GM23338 (cell line): ENCODE results near the gene PCDH10. TPM values are rescaled to one million over a fixed set of nuclear protein-coding genes. Genes with fewer than 3 reads are reported as not detected.

Source experiments
- ATAC-seq: fragments of 200-7000 bp; cut with Tn5 transposase; 3 replicates; pipeline ENCODE4 v1.9.1; 2020
- DNase-seq: peaks from one replicate; pipeline ENCODE4 v3.0.0-alpha.2; 2015; ENCODE audit warnings: low spot score
- H2AFZ ChIP-seq: fragments of 200-600 bp; sonication (generic); 2 replicates; pipeline ENCODE4 v1.8.0; 2016; ENCODE audit warnings: antibody characterized with exemption, mild to moderate bottlenecking, moderate library complexity
- H3F3A ChIP-seq: fragments of 200-600 bp; sonication (generic); replicated peaks from 2 replicates; pipeline ENCODE4 v1.8.0; 2017; ENCODE audit warnings: antibody characterized with exemption, mixed run types, low read depth
- H3K27ac ChIP-seq: fragments of 200-600 bp; sonication (generic); 2 replicates; pipeline ENCODE4 v1.6.1; 2016; ENCODE audit warnings: low read depth
- H3K27me3 ChIP-seq: fragments of 200-600 bp; sonication (generic); 2 replicates; pipeline ENCODE4 v1.8.0; 2016; ENCODE audit warnings: mild to moderate bottlenecking, mixed run types, moderate library complexity; ENCODE audit not compliant: insufficient read depth
- H3K36me3 ChIP-seq: fragments of 200-600 bp; sonication (generic); 2 replicates; pipeline ENCODE4 v1.8.0; 2016; ENCODE audit warnings: mild to moderate bottlenecking; ENCODE audit not compliant: insufficient read depth
- H3K4me1 ChIP-seq: fragments of 200-600 bp; sonication (generic); 2 replicates; pipeline ENCODE4 v1.8.0; 2016; ENCODE audit warnings: mild to moderate bottlenecking, moderate library complexity; ENCODE audit not compliant: insufficient read depth
- H3K4me2 ChIP-seq: fragments of 200-600 bp; sonication (generic); 2 replicates; pipeline ENCODE4 v1.7.1; 2017; ENCODE audit warnings: mixed run types
- H3K4me3 ChIP-seq: fragments of 200-600 bp; sonication (generic); 2 replicates; pipeline ENCODE4 v1.6.1; 2016; ENCODE audit warnings: mixed run types
- H3K79me2 ChIP-seq: fragments of 200-600 bp; sonication (generic); replicated peaks from 2 replicates; pipeline ENCODE4 v1.8.0; 2017; ENCODE audit warnings: mild to moderate bottlenecking; ENCODE audit not compliant: insufficient read depth
- H3K9me2 ChIP-seq: fragments of 200-600 bp; sonication (generic); 2 replicates; pipeline ENCODE4 v1.8.0; 2017; ENCODE audit not compliant: insufficient read depth
- H4K20me1 ChIP-seq: fragments of 200-600 bp; sonication (generic); replicated peaks from 2 replicates; pipeline ENCODE4 v1.8.0; 2017; ENCODE audit warnings: mild to moderate bottlenecking; ENCODE audit not compliant: insufficient read depth
- H3K27ac Mint-ChIP-seq: 2 replicates; pipeline ENCODE4 v1.8.0; 2020; ENCODE audit warnings: inconsistent platforms, mild to moderate bottlenecking, moderate library complexity, mixed read lengths
- H3K27me3 Mint-ChIP-seq: 3 replicates; pipeline ENCODE4 v1.8.0; 2022; ENCODE audit warnings: low read depth, mild to moderate bottlenecking, moderate library complexity, mixed read lengths, inconsistent platforms; ENCODE audit not compliant: insufficient read depth, poor library complexity
- H3K36me3 Mint-ChIP-seq: 3 replicates; pipeline ENCODE4 v1.8.0; 2021; ENCODE audit warnings: low read depth, mild to moderate bottlenecking, inconsistent platforms, moderate library complexity, mixed read lengths
- H3K4me1 Mint-ChIP-seq: 3 replicates; pipeline ENCODE4 v1.8.0; 2020; ENCODE audit warnings: mild to moderate bottlenecking, inconsistent platforms, mixed read lengths
- H3K4me3 Mint-ChIP-seq: 3 replicates; pipeline ENCODE4 v1.8.0; 2021; ENCODE audit warnings: moderate library complexity, mild to moderate bottlenecking, inconsistent platforms, mixed read lengths
- H3K9me3 Mint-ChIP-seq: 3 replicates; pipeline ENCODE4 v1.8.0; 2020; ENCODE audit warnings: moderate library complexity, mild to moderate bottlenecking, inconsistent platforms, mixed read lengths
- CREB1 ChIP-seq: fragments of 250-450 bp; sonication (Bioruptor Pico); IDR thresholded peaks from 2 replicates; pipeline ENCODE4 v1.5.0; 2020; ENCODE audit warnings: low read depth, mild to moderate bottlenecking, moderate library complexity
- CTCF ChIP-seq, 2 experiments: fragments of 200-600 bp in 1 of 2; sonication (generic) in 1 of 2; conservative IDR thresholded peaks; 2 replicates each; pipeline versions ENCODE4 v1.5.1 to v1.6.1; 2016 to 2017; ENCODE audit warnings: antibody characterized with exemption in 2 of 2, low read depth in 2 of 2, mild to moderate bottlenecking in 2 of 2, moderate library complexity in 1 of 2
- JUNB ChIP-seq: IDR thresholded peaks from one replicate; pipeline ENCODE4 v1.6.1; 2016; ENCODE audit warnings: antibody characterized with exemption; ENCODE audit not compliant: unreplicated experiment
- ZNF114 ChIP-seq: fragments of 250-450 bp; sonication (Bioruptor Pico); IDR thresholded peaks from 2 replicates; pipeline ENCODE4 v1.5.0; 2020; ENCODE audit warnings: mild to moderate bottlenecking, moderate library complexity
- polyA plus RNA-seq: library from polyadenylated mRNA; unstranded; fragments of >200 nt; fragmentation: Nextera tagmentation; extraction: Ambion mirVana; gene quantifications from 2 replicates; pipeline ENCODE4 v1.2.1, GENCODE V29; 2016
- total RNA-seq: library from RNA; depleted of rRNA; stranded (reverse); fragments of >200 nt; shearing (Covaris generic); gene quantifications from 2 replicates; pipeline ENCODE4 v1.2.3, GENCODE V29; 2014

PCDH10 gene
- total and polyA plus RNA-seq, 2 experiments from 2014 or later, result 1.2 to 4.0 TPM

GRCh38 chr4:133145758-133146573 lies 3.1 kb upstream of the PCDH10 start:
- peak overlapping the region; percentile 93 for H3K4me2 ChIP-seq
- no peaks in the 10 kb centered on the region for H3K9me2 ChIP-seq
- Mint-ChIP-seq H3K4me3 (peak overlapping the region; percentile 68), H3K9me3 (no peaks in the 10 kb centered on the region; the same call in 2 of the 3 replicates), H3K36me3 (no peaks in the 10 kb centered on the region), H3K27me3 (peaks cover 49% of the 10 kb centered on the region), H3K4me1 (peaks cover 32% of the 10 kb centered on the region; the same call in 2 of the 3 replicates), H3K27ac (no peak overlapping the region)
- no peak overlapping the region for H3K27ac ChIP-seq
- no peaks in the 10 kb centered on the region for H3K79me2 ChIP-seq
- peaks cover 61% of the 10 kb centered on the region for H3K27me3 ChIP-seq
- H3K4me1 ChIP-seq, result peaks cover 35% of the 10 kb centered on the region
- DNase-seq, result peak; percentile 11
- H3K36me3 ChIP-seq, result no peaks in the 10 kb centered on the region
- ATAC-seq, result no peak
- 0 out of 2 replicates have a peak, but pooled peaks cover 5% of the 10 kb centered on the region for H4K20me1 ChIP-seq
- peak; percentile 22 to 40; a peak in 2 of 4 replicates for TF ChIP-seq CTCF (conservative IDR thresholded peaks at IDR 0.05; ENCODE audit: low read depth in 2 of 2)
- TF ChIP-seq ZNF114, result no peak
- no peaks in the 10 kb centered on the region for H3F3A ChIP-seq
- H3K4me3 ChIP-seq, result peak overlapping the region; percentile 69
- H2AFZ ChIP-seq, result peak overlapping the region; percentile 91

DNA sequence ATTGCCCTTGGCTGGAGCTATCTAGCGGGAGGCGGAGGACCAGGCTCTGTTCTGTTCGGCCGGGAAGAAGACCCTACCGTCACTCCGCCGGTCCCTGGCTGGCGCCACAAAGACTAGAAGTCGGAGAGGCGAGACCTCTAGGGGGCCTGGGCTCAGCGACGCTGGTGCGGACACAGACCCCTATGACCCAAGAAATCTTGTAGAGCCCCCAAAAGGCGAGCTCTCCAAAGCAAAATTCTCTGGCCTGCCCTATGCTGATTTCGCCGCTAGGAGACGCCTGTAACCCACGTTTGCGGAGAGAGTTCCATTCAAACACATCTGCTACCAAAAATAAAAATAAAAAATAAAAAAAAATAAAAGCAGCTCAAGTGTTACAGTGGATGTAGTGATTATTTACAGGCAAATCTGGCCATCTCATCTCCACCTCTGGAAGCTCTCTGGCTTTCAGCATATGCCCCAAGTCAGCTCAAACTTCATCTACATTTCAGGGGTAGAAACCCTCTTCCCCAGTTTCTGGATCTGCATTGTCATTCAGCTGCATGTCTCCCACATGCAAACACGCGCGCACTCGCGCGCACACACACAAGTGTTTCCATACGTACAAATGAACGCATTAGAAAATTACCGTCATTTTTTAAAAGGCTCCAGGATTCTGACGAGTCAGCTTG lies 2.4 kb upstream of the PCDH10 start:
- H3K9me2 ChIP-seq, result no peaks in the 10 kb centered on the region
- no peaks in the 10 kb centered on the region for H3K79me2 ChIP-seq
- H3K36me3 ChIP-seq, result no peaks in the 10 kb centered on the region
- H3K4me1 ChIP-seq, result peaks cover 35% of the 10 kb centered on the region
- peak; percentile 14 for ATAC-seq
- H3K4me3 ChIP-seq, result peak overlapping the region; percentile 69
- peak; percentile 87 for DNase-seq
- H2AFZ ChIP-seq, result peak overlapping the region; percentile 91
- H3K27me3 ChIP-seq, result peaks cover 68% of the 10 kb centered on the region
- H3K4me1 Mint-ChIP-seq, result peaks cover 32% of the 10 kb centered on the region; the same call in 2 of the 3 replicates
- H3K36me3 Mint-ChIP-seq, result no peaks in the 10 kb centered on the region
- no peak overlapping the region for H3K27ac ChIP-seq
- H3F3A ChIP-seq, result no peaks in the 10 kb centered on the region
- H3K4me3 Mint-ChIP-seq, result peak overlapping the region; percentile 68
- peak; percentile 80 to 97 for TF ChIP-seq CTCF (conservative IDR thresholded peaks at IDR 0.05; ENCODE audit: low read depth in 2 of 2)
- 0 out of 2 replicates have a peak, but pooled peaks have one; percentile 29 for TF ChIP-seq CREB1 (CRISPR knock-in tag)
- no peak for TF ChIP-seq JUNB
- no peaks in the 10 kb centered on the region; the same call in 2 of the 3 replicates for H3K9me3 Mint-ChIP-seq
- H3K27me3 Mint-ChIP-seq, result peaks cover 57% of the 10 kb centered on the region
- H3K27ac Mint-ChIP-seq, result no peak overlapping the region
- H3K4me2 ChIP-seq, result peak overlapping the region; percentile 93
- H4K20me1 ChIP-seq, result 0 out of 2 replicates have a peak, but pooled peaks cover 5% of the 10 kb centered on the region
